Keratinocyte (primary cell): ENCODE data around the gene DIP2B. TPM values are rescaled to one million over a fixed set of nuclear protein-coding genes. Genes with fewer than 3 reads are reported as not detected.

Experiments
- DNase-seq: peaks from one replicate; pipeline ENCODE4 v3.0.0-alpha.2; 2011; ENCODE audit warnings: low read depth, missing footprints, low spot score
- FAIRE-seq: peaks from 2 replicates; lab custom pipeline; 2011; peaks lifted over from hg19 to GRCh38; lab: Jason Lieb, UNC
- H2AFZ ChIP-seq: 2 replicates; pipeline ENCODE4 v1.6.0; 2012; ENCODE audit warnings: low read length, control low read depth, inconsistent platforms; ENCODE audit not compliant: control insufficient read depth
- H3K27ac ChIP-seq: 2 replicates; pipeline ENCODE4 v1.5.1; 2011; ENCODE audit warnings: low read length; ENCODE audit not compliant: control insufficient read depth, insufficient read depth
- H3K27me3 ChIP-seq: 3 replicates; pipeline ENCODE4 v1.6.0; 2011; ENCODE audit warnings: low read length; ENCODE audit not compliant: control insufficient read depth, insufficient read depth; ENCODE audit errors: extremely low read depth
- H3K36me3 ChIP-seq, 2 experiments: 2 replicates in 1 of 2; 3 replicates in 1 of 2; pipeline ENCODE4 v1.5.1; 2011; ENCODE audit warnings: low read length in 2 of 2, mild to moderate bottlenecking in 1 of 2; ENCODE audit not compliant: control insufficient read depth in 2 of 2, insufficient read depth in 2 of 2; ENCODE audit errors: extremely low read depth in 1 of 2
- H3K4me1 ChIP-seq: 3 replicates; pipeline ENCODE4 v1.5.1; 2011; ENCODE audit warnings: low read length; ENCODE audit not compliant: control insufficient read depth, insufficient read depth; ENCODE audit errors: extremely low read depth
- H3K4me2 ChIP-seq: 3 replicates; pipeline ENCODE4 v1.6.0; 2011; ENCODE audit warnings: low read depth, low read length; ENCODE audit not compliant: control insufficient read depth, insufficient read depth; ENCODE audit errors: extremely low read depth
- H3K4me3 ChIP-seq, 3 experiments: fragments of 200-600 bp in 1 of 3; sonication (generic) in 1 of 3; 2 replicates in 2 of 3; 3 replicates in 1 of 3; pipeline ENCODE4 v1.5.1; 2011 to 2016; ENCODE audit warnings: low read length in 3 of 3, mild to moderate bottlenecking in 3 of 3, control low read depth in 2 of 3, inconsistent platforms in 1 of 3, low read depth in 1 of 3, mixed read lengths in 1 of 3, mixed run types in 1 of 3, moderate library complexity in 1 of 3; ENCODE audit not compliant: control insufficient read depth in 2 of 3, insufficient read depth in 2 of 3; ENCODE audit errors: extremely low read depth in 1 of 3
- H3K79me2 ChIP-seq: 2 replicates; pipeline ENCODE4 v1.6.0; 2012; ENCODE audit warnings: low read length; ENCODE audit not compliant: control insufficient read depth, insufficient read depth
- H3K9ac ChIP-seq: 3 replicates; pipeline ENCODE4 v1.6.0; 2011; ENCODE audit warnings: low read length; ENCODE audit not compliant: control insufficient read depth, insufficient read depth; ENCODE audit errors: extremely low read depth
- H3K9me1 ChIP-seq: 3 replicates; pipeline ENCODE4 v1.6.0; 2011; ENCODE audit warnings: low read length; ENCODE audit not compliant: control insufficient read depth, insufficient read depth; ENCODE audit errors: extremely low read depth
- H3K9me3 ChIP-seq: 2 replicates; pipeline ENCODE4 v1.5.1; 2012; ENCODE audit warnings: low read depth, low read length; ENCODE audit not compliant: control insufficient read depth
- H4K20me1 ChIP-seq: 3 replicates; pipeline ENCODE4 v1.6.0; 2011; ENCODE audit warnings: low read length; ENCODE audit not compliant: control insufficient read depth, insufficient read depth; ENCODE audit errors: extremely low read depth
- EZH2 ChIP-seq: IDR thresholded peaks from one replicate; pipeline ENCODE4 v1.6.1; 2012; ENCODE audit warnings: inconsistent platforms, mild to moderate bottlenecking, low read length, moderate library complexity
- dilution Hi-C: fragments of 300-500 bp; cut with MboI; formaldehyde crosslinking; loops from one replicate; pipeline ENCODE4 v1.7.0; 2020; ENCODE audit warnings: low sequenced_read_pairs; ENCODE audit not compliant: extremely low pct_ligation_motif_present
- polyA plus RNA-seq, 5 experiments: library from polyadenylated mRNA; depleted of rRNA in 3 of 5; stranded (reverse) in 3 of 5; stranded (forward) in 1 of 5; unstranded in 1 of 5; fragments of >200 nt; gene quantifications; 1 replicate in 1 of 5; 2 replicates in 3 of 5; 3 replicates in 1 of 5; pipeline versions ENCODE4 v1.2.1 to v1.2.3, GENCODE V29; 2011 to 2012; ENCODE audit warnings: missing spikeins in 2 of 5, low read depth in 1 of 5, low replicate concordance in 1 of 5
- TF ChIP-seq, protein P1 (sequence below), 3 experiments: IDR thresholded peaks in 1 of 3; conservative IDR thresholded peaks in 1 of 3; optimal IDR thresholded peaks in 1 of 3; 2 replicates in 2 of 3; 3 replicates in 1 of 3; pipeline versions ENCODE3 to v1.5.1; 2011; ENCODE audit warnings: low read length in 3 of 3, mild to moderate bottlenecking in 3 of 3, moderate library complexity in 2 of 3, control low read depth in 1 of 3, inconsistent platforms in 1 of 3; ENCODE audit not compliant: insufficient read depth in 2 of 3; ENCODE audit errors: extremely low read depth in 1 of 3

DIP2B gene
- polyA plus RNA-seq, 1 donor (not counting 4 experiments of a cell fraction or from before 2014, with no cell fraction given): 30.2 TPM

DNA sequence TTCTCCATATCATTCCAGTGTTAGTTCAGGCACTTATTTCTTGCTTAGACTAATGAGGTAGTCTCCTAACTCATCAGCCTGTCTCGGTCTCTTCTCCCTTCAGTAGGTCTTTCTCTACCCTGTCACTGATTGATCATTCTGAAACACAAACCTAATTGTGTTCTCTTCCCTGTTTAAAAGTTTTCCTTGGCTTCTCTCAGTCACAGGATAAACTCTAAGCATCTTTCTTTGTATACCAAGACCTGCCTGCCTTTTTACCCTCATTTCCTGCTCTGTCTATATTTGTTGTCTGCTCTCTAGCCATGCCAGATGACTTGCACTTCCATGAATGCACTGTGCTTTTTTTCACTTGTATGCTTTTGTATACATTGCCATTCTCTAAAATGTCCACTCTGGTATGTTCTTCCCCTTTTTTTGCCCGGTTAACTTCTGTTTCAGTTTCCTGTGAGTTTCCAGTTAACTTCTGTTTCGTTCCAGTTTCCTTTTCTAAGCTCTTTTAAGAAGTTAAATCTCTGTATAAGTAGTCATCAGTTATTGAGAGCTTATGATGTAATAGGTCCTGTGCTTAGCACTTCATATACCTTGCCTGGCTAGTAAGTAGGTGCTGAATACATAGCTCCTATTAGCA, 12.8 kb downstream of the DIP2B start:
- Histone ChIP-seq H3K4me1 (peaks cover 13% of the 10 kb centered on the region), H3K4me3 (no peak overlapping the region), H4K20me1 (no peaks in the 10 kb centered on the region), H3K9ac (peak overlapping the region; percentile 28), H3K36me3 (peaks cover 0 to 5% of the 10 kb centered on the region in 2 experiments), H3K27me3 (no peaks in the 10 kb centered on the region), H3K9me3 (no peaks in the 10 kb centered on the region), H3K79me2 (peaks cover 95% of the 10 kb centered on the region), H3K27ac (peak overlapping the region; percentile 53), H3K4me2 (peak overlapping the region; percentile 17), H2AFZ (no peak overlapping the region), H3K9me1 (no peaks in the 10 kb centered on the region)
- DNase-seq (no peak), FAIRE-seq (no peak)
- dilution Hi-C loops: no loop called here
- TF ChIP-seq EZH2: no peak
- TF ChIP-seq, protein P1, sequence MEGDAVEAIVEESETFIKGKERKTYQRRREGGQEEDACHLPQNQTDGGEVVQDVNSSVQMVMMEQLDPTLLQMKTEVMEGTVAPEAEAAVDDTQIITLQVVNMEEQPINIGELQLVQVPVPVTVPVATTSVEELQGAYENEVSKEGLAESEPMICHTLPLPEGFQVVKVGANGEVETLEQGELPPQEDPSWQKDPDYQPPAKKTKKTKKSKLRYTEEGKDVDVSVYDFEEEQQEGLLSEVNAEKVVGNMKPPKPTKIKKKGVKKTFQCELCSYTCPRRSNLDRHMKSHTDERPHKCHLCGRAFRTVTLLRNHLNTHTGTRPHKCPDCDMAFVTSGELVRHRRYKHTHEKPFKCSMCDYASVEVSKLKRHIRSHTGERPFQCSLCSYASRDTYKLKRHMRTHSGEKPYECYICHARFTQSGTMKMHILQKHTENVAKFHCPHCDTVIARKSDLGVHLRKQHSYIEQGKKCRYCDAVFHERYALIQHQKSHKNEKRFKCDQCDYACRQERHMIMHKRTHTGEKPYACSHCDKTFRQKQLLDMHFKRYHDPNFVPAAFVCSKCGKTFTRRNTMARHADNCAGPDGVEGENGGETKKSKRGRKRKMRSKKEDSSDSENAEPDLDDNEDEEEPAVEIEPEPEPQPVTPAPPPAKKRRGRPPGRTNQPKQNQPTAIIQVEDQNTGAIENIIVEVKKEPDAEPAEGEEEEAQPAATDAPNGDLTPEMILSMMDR (optimal IDR thresholded peaks at IDR 0.05 in 1 of 3, IDR thresholded peaks at IDR 0.05 in 1 of 3, conservative IDR thresholded peaks at IDR 0.05 in 1 of 3; ENCODE audit: extremely low read depth in 1 of 3, insufficient read depth in 2 of 3, low read length in 3 of 3): no peak

DNA sequence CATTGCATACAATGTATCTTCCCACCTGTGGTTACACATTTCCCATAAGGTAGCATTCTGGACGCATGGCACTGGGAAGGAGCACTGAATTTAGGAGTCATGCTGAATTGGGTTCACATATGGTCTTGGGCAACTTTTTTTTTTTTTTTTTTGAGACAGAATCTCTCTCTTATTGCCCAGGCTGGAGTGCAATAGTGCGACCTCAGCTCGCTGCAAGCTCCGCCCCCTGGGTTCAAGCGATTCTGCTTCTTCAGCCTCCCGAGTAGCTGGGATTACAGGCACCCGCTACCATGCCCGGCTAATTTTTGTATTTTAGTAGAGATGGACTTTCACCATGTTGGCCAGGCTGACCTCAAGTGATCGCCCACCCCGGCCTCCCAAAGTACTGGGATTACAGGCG, 13.3 kb downstream of the DIP2B start:
- peaks cover 0 to 5% of the 10 kb centered on the region in 2 experiments for H3K36me3 ChIP-seq
- H3K9ac ChIP-seq: no peak overlapping the region
- no peak overlapping the region for H3K27ac ChIP-seq
- H3K4me2 ChIP-seq: peak overlapping the region; percentile 17
- dilution Hi-C loops: no loop called here
- H3K27me3 ChIP-seq: no peaks in the 10 kb centered on the region
- H3K9me3 ChIP-seq: no peaks in the 10 kb centered on the region
- H3K79me2 ChIP-seq: peaks cover 93% of the 10 kb centered on the region
- DNase-seq (no peak), FAIRE-seq (no peak)
- TF ChIP-seq, protein P1 (optimal IDR thresholded peaks at IDR 0.05 in 1 of 3, IDR thresholded peaks at IDR 0.05 in 1 of 3, conservative IDR thresholded peaks at IDR 0.05 in 1 of 3; ENCODE audit: extremely low read depth in 1 of 3, insufficient read depth in 2 of 3, low read length in 3 of 3): no peak
- TF ChIP-seq EZH2: no peak
- no peak overlapping the region for H2AFZ ChIP-seq
- H3K9me1 ChIP-seq: no peaks in the 10 kb centered on the region
- H4K20me1 ChIP-seq: no peaks in the 10 kb centered on the region
- H3K4me3 ChIP-seq: no peak overlapping the region
- peaks cover 13% of the 10 kb centered on the region for H3K4me1 ChIP-seq
